ENCODE measurements around the gene NKG7.

Gene NKG7

GRCh38 chr19:51389143-51389542, 16.7 kb upstream of the NKG7 start:
- ATAC-seq: no peak

DNA sequence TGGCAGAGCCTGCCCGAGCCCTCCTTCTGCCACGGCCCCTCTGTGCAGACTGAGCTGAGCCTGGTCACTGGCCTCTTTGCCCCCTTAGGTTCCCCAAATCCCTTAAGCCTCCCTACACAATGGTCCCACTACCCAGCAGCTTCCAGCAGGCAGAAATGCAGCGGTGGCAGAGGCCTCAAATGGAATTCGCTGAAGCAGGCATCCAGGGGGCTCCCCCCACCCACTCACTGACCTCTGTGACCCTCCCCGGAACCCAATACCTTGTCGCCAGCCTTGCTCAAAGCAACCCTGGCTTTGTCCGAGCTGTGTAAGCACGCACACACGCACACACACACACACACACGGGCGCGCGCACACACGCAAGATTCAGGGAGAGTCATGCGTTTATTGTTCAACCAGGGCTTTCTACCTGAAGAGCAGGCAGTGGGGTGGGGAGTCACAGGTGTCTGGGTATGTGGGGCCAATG, 15.5 kb upstream of the NKG7 start, which contains the start of gene LIM2:
TSS of gene LIM2 (minus strand) at position 51 of the 466 bp plus-strand sequence. CDS start 531 bp downstream, outside the sequence.
- ATAC-seq: no peak

DNA sequence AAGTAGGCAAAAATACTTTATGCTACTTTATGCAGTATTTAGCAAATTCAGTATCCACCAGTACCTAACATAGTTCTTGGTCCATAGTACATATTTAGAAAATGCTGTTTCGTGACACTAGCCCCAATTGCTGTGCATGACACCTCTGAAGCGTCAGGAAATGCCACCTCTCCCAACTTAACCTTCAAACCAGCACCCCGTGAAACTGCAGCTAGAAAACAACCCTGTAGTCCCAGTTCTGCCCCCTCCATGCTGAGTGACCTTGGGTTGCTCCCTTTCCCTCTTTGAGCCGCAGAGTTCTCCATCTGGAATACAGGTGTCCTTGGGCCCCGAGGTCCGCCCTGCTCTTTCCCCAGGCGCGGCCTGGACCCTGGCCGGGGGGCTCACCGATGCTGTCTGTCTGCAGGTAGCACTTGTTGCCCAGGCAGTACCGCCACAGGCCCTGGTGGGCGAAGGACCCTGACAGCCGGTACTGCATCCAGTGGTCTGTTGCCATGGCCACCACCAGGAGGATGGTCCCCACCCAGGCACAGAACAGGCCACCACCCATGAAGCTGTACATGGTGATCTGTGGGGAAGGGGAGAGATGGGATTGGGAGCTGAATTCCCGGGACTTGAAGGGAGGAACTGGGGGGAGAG, 14.5 kb upstream of the NKG7 start:
- no peak for ATAC-seq

DNA sequence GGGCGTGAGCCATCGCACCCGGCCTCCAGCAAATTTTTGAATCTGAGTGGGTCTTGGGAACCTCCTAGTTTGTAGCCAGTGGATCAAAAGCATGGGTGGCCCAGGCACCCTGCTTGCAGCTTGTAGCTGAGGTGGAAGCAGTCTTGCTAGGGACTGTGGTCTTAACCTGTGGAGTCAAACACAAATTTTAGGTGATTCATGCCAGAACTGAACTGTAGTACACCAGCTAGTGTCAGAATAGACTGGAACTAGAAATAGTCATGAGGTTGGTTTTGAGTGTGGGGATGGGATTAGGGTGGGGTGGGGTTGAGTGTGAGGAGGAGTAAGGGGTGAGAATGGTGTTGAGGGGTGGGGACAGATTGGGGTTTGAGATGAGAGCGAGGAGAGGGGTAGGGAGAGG, 9.6 kb upstream of the NKG7 start:
- no peak for ATAC-seq

- no peak for ATAC-seq
Measured at GRCh38 chr19:51380379-51380778, 7.9 kb upstream of the NKG7 start.

DNA sequence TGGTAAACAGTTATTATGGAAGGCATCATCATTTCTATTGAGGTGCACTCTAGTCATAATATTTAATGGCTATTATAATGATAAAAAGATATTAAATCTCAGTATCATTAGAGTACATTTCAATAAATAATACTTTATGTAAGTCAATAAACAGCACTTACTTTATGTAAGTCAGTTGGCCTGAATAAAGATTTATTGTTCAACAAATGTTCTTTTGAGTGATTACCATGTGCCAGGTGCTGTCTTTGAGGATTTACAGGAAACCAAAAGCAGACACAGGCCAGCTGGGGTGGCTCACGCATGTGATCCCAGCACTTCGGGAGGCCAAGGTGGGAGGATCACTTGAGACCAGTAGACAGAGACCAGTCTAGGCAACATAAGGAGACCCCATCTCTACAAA, 5.0 kb upstream of the NKG7 start:
- no peak for ATAC-seq

DNA sequence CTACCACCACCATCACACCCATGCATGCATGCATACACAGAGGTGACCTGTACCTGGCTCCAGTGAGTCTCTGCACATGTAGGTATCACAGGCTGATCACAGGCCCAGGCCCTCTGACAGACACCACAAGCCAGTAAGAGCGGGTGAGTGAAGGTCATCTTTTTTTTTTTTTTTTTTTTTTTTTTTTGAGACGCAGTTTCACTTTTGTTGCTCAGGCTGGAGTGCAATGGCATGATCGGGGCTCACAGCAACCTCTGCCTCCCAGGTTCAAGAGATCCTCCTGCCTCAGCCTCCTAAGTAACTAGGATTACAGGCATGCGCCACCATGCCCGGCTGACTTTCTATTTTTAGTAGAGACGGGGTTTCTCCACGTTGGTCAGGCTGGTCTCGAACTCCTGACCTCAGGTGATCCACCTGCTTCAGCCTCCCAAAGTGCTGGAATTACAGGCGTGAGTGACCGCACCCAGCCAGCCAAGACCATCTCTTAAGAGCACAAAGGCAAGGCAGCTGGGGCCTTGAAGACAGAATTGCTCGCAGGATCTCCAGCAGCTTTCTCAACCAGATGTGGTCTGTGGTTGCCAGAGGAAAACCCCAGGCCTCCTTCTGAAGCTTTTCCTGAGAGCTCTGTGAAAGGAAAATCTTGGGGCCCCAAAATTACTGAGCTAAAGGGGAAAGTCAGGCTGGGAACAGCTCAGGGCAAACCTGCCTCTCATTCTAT, 3.2 kb upstream of the NKG7 start:
- no peak for ATAC-seq

DNA sequence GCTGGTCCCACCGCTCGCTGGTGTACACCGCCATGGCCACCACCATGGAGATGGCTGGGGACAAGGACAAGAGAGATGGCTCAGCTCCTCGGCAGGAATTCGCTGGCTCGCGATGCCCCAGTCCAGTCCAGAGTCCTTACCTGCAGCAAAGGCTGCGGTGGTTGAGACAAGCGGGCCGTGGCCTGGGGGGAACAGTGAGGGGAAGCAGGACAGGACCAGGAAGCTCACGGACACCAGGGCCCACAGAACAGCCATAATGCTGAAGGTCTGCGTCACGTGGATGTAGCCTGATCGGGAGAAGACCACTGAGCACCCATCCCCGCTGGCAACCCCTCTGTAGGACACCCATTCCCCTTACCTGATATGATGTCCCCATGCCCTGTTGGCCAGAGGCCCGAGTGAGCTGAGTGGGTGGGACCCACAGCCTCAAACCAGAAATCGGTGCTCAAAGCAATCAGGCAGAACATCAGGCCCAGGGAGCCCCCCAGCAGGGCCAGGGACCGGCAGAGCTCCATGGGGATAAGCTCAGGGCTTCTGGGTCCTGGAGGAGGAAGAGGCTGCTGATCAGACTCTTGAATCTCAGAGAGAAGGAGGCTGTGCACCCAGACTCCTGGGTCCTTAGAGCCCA, 319 bp downstream of the NKG7 start:
- no peak for ATAC-seq

GRCh38 chr19:51371186-51371690, 1.2 kb downstream of the NKG7 start:
- no peak for ATAC-seq

DNA sequence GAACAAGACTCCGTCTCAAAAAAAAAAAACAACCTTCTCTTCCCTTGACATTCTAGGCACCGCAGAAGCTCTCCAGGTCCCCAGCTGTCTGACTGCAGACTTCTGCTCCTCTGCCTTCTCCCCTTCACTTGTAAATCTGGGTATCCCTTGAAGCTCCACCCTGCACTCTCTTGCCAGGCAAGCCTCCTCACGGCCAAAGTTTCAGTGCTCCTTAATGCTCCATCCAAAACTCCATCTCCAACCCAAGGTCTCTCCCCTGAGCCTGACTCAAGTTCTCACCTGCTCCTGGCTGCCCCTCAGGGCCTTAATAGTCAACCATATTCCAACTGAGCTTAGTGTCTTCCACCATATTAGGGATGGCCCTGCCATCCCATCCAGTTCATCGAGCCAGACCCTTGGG, 2.2 kb downstream of the NKG7 start:
- ATAC-seq: no peak

GRCh38 chr19:51368366-51369282, 3.8 kb downstream of the NKG7 start, which contains the start of gene CLDND2:
Gene CLDND2, minus strand, starts transcription at chr19:51369003. Its CDS starts 426 bp downstream, at chr19:51368577.
- ATAC-seq: no peak

DNA sequence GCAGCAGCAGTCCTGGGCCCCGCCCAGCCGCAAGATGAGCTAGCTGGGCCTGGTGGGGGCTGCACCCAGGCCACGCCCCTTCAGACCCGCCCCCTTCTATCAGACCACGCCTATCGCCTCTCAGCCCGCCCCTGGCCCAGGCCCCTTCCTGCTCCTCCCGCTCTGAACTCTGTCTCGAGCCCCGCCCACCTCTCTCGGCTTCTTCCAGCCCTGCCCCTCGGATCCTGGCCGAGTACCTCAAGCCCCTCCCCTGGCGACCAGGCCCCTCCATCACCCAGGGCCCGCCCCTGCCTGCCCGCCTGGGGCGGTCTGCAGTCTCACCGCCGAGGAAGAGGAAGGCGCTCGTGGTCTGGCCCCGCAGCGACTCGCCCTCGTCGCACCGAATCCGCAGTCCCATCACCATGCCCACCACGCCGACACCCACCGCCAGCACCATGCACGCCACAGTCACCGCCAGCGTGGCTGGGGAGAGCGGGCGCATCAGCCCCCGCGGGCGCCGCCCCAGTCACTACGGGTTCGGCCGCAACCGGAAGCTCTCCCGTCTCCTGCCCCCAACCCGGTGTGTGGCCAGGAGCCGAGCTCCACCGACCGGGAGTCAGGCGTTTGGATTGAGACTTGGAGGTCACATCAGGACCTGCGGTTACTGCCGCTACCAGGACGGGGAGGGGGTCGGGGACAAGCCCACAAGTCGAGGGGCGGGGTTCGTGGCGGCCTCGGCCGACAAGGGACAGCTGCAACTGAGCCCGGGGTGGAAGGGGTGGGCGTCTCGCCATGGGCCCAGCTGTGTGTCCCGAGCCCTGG, 4.7 kb downstream of the NKG7 start:
- peak; percentile 82 to 86 for ATAC-seq

- no peak for ATAC-seq
Measured at GRCh38 chr19:51367255-51367564, 5.2 kb downstream of the NKG7 start.

DNA sequence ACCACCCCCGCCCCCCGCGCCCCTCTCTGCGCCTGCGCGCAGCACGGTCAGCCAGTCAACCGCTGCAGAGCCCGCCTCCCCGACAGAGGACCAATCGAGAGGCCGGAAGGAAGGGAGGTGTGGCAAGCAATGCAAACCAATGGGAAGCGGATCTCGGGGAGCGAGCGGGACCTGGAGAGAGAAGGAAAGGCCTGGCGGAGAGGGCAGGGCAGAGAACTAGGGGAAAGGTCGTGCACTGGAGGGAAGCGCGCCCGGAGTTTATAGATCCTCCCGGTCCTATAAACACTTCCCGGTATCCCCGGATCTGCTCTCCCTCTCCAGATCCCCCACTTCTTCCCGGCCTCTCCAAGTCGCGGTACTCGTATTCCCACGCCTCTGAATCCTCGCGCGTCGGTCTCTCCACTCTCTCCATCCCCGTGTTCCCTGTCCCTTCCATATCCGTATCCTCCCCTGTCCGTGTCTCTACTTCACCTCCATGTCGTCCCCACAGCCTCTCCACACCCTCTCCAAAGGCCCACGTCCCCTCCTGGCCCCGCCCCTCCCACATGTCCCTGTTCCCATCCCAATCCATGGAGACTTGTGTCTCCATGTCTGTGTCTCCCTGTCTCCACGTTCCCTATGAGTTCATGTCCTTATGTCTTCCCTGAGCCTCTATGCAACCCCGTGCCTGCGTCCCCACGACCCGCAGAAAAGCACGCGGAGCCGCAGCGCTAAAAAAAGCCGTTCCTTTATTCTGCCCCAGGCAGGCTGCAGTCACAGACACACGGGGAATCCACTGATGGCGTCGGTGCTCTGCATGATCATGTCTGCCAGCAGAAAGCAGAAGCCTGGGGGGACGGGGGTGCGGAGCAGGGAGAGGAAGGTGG, 5.8 kb downstream of the NKG7 start:
- ATAC-seq: peak; percentile 61 to 64

GRCh38 chr19:51365965-51366388, 6.5 kb downstream of the NKG7 start, which contains the start of gene ETFB:
Gene ETFB, minus strand, starts transcription at chr19:51366388. Its CDS starts 62 bp downstream, at chr19:51366326.
- ATAC-seq: no peak

- no peak for ATAC-seq
Measured at GRCh38 chr19:51365211-51365964, 7.1 kb downstream of the NKG7 start.

DNA sequence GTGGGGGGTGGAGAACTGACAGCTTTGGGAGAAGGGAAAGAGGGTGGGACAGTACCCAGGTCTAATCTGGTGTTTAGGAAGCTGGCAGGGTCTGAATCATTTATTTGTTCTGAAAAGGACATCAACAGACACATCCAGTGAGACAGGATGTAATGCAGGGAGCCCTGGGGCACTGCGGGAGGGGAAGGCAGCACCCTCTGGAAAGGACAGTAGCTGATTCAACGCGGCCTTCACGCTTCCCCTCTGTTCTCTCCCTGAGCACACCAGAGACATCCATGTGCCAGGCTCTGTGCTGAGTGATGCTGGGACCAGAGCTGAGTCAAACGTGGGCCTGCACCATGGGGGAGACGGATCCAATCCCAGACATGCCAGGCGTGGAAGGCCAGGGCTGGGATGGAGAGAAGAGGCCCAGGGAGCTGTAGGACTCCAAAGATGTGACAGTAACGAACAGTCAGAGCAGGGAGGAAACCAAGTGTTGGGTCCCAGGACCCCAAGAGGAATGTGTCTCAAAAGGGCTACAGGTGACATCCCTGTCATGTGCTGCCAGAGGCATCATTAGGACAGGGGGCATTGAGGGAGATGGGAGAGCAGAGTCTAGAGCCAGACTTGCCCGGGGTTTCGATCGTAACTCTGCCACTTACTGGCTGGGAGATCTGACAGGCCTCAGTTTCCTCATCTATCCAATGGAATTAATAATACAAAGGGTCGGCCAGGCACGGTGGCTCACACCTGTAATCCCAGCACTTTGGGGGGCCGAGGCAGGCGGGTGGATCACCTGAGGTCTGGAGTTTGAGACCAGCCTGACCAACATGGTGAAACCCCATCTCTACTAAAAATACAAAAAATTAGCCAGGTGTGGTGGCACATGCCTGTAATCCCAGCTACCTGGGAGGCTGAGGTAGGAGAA, 8.0 kb downstream of the NKG7 start:
- no peak for ATAC-seq

- no peak for ATAC-seq
Measured at GRCh38 chr19:51361239-51361638, 11.2 kb downstream of the NKG7 start.

DNA sequence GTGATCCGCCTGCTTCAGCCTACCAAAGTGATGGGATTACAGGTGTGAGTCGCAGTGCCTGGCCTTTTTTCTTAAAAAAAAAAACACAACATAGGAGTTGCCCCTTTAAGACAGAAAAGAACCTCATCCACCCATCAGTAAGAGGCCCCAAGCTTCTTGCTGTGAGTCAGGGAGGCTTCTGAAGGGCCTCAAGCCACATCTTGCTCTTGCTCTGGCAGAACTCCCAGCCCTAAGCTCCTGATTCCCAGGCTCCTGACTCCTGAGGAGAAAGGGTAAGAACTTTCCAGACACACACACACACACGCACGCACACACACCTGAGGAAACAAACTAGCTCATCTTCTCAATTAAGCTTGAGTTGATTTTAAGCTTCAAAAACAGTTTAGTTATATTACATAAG, 13.2 kb downstream of the NKG7 start:
- no peak for ATAC-seq

All from activated CD4-positive, CD25-positive, alpha-beta regulatory T cell treated with anti-CD3 and anti-CD28 coated beads, Interleukin-2, amount 50 U/mL, for 24 hours (primary cell).